HG03139 (cell line): ENCODE measurements around the gene LAD1.

ENCODE experiments used
- ATAC-seq: cut with Tn5 transposase; IDR thresholded peaks from one replicate; pipeline ENCODE4 v1.9.1; 2021; ENCODE audit not compliant: unreplicated experiment

Gene LAD1

DNA sequence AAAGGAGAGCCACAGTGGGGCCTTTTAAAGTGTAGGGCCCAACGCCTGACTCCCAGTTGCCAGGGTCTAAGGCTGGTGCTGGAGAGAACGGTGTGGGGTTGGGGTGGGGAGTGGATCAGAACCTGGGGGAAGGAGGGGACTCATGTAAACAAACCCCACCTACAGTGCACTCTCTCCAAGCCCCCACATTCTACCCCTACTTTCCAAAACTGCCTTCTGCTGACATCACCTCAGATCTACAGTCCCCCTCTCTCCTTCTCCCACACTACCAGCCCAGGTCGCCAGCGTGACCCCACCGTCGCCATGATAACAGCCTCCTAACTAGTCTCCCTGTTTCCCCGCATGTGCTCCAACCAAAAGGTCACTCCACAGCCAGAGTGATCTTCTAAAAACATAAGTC lies 48.2 kb downstream of the LAD1 start:
- ATAC-seq: no peak

DNA sequence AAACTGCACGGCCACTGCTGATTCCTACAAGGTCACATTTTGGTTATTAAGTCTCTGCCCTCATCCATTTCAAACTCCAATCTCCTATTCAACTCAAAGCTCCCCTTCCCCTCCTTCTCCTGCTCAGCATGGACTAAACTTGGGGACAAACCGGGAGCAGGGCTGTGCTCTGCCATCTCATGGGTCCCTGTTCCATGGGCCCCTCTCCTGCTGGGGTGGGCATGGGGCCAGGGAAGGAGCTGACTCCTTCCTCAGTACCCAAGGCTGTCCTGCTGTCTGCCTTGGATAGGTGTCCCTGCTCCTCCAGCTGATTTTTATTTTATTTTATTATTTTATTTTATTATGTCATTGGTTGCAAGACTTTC lies 48.8 kb downstream of the LAD1 start:
- ATAC-seq: no peak

GRCh38 chr1:201349092-201349491 lies 50.0 kb downstream of the LAD1 start:
- no peak for ATAC-seq

GRCh38 chr1:201348211-201348566 lies 50.9 kb downstream of the LAD1 start:
- no peak for ATAC-seq

DNA sequence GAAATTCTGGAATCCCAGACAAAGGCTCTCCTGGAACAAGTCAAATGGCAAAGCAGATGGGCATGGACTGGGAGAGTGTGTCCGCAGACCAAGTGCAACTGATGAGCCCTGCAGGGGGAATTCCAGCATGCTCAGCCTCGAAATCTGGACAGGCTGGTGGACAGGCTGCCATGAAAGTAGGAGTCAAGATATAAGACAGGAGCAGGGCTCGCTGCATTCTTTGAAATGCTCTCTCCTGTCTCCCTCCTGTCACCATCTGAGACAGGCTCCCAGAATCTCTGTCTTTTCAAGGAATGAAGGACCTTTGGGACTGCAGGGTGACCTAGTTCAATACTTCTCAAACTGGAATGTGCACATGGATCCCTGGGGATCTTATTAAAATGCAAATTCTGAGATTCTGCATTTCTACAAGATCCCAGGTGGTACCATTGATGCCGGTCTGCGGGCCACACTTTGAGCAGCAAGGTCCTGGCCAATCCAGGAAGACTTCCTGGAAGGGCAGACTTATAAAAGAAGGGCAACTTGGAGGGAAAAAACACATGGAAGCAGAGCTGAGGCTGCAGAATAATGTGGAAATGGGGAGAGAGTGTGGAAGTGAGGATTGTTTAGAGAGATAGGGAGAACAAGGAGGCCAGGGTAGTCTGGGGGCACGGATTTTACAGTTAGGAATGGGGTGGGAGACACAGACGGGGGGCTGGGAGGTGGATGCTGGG lies 51.5 kb downstream of the LAD1 start:
- no peak for ATAC-seq

DNA sequence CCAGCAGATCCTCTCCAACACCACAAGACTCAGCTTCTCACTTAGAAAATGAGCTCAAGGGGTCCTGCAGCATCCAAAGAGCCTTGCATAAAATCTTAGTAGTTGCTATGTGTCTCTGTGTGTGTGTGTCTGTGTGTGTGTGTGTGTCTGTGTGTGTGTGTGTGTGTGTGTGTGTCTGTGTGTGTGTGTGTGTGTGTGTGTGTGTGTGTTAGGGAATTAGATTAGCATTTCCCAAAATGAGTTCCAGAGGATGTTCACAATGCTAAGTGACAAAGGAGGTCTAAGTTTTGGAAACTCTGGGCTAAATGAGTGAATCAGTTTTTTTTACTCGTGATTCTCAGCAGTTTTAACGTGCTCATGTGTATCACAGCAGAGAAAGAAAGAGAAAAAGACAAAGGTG lies 52.1 kb downstream of the LAD1 start:
- ATAC-seq: no peak

- ATAC-seq: no peak
Measured at GRCh38 chr1:201346337-201346939, 52.7 kb downstream of the LAD1 start.

- ATAC-seq: no peak
Measured at GRCh38 chr1:201345081-201345355, 54.1 kb downstream of the LAD1 start.

DNA sequence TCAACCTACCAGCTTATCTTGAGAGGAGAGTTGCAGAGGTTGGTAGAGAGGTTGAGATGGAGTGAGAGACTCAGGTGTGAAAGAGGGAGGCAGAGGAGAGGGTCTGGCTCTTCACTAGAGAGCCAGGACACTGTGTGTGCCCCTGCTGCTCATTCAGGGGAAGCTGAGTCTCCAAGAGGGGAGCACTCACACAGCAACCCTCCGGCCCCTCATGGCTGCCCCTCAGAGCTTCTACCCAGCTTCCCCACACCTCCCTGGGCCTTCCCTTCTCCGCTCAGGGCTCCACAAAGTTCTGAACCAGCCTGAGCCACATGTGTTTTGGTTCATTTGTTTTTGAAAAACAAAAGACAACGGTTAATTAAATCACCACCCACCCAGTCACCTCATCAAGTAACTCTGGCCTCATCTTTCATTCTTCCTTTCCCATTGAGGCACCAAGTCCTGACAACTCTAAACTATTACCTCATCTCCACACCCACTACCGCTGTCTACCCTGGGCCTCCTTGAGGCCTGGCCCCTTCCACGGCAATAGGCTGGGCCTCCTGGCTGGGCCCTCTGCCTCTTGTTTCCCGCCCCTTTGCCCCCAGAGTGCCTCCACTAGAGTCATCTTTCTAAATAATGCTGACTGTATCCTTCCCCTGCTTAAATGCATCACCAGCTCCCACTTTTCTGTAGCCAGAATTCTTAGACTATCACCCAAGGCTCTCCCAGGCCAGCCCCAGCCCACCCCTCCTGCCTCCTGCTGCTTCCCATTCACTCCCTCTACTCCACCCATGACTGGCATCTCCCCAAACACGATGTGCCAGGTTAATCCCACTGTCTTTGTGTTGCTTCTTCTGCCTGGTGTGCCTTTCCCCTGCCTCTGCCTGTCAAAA lies 54.7 kb downstream of the LAD1 start:
- ATAC-seq: no peak

GRCh38 chr1:201341377-201341776 lies 57.7 kb downstream of the LAD1 start:
- ATAC-seq: no peak

GRCh38 chr1:201336711-201337450 lies 62.2 kb downstream of the LAD1 start:
- no peak for ATAC-seq

DNA sequence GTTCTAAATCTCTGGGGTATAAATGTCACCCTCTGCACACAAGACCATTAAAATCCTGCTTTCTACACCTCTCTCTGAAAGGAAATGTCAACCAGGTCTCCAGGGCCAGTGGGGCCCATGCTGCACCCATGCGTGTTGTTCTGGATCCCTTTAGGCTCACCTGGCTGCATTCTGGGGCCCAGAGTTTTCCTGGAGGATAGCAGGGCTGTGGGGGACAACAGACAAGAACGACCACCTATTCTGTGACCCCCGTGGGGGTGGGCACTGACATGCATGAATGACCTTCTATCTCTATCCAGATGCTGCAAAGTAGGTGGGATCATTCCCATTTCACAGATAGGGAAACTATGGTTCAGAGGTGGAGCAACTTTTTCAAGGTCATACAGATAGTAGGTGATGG lies 63.2 kb downstream of the LAD1 start:
- no peak for ATAC-seq

DNA sequence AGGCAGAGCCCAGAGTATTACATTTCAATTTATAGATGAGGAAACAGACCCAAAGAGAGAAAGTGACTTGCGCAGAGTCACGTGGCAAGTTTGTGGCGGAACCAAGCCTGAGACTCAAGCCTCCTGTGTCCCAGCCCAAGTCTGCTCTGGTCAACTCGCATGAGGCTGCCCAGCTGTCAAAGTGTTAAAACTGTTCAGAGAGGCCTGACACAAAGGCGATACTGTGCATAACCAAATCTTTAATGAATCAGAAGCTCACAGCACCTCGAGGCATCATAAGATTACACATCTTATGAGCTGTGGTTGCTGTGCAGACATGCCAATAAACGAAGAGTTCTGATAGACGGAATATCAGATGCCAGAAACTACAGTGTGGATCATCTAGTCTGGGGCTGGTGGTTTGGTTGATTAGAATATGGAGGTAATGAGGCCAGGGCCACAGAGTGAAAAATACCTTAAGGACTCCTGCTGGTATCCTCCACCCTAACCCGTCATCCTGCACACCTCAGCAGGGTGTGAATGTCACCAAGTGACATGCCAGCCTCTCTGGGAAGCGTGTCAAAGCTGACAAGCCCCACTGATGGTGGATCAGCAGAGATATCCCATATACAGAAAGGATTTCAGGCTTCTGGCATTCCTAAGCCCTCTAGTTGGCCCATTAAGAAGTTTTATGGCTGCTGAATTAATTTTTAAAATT lies 63.8 kb downstream of the LAD1 start:
- ATAC-seq: no peak

GRCh38 chr1:201334325-201335173 lies 64.6 kb downstream of the LAD1 start:
- ATAC-seq: no peak

- no peak for ATAC-seq
Measured at GRCh38 chr1:201332616-201333335, 66.3 kb downstream of the LAD1 start.

DNA sequence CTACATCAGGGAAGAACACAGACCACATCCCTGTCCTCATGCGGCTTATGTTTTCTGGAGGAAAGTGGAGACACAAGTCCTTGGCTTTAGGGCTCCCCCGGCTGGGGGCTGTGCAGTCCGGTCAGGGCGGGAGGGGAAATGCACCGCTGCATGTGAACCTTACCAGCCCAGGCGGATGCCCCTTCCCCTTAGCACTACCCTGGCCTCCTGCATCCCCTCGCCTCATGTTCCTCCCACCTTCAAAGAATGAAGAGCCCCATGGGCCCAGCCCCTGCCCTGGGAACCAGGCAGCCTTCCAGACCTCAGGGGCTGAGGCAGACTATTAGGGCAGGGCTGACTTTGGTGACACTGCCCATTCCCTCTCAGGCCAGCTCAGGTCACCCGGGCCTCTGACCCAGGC lies 67.1 kb downstream of the LAD1 start:
- no peak for ATAC-seq

DNA sequence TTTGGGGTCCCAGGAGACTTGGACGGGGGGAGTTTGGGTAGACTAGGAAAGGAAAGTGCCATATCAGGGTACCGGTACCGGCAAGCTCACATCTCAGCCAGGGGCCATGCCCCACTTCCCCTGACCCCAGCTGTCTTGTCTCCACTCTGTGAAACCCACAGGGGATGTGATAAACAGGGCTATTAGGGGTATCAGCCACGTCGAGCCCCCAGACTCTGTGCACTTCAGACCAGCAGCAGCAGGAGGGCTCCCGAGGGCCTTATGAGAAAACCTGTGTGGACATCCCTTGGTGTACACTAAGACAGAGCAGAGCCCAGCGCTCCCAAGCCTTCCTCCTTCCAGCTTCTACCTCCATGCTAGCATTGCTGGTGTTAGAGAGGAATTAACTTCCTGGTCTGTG lies 68.0 kb downstream of the LAD1 start:
- no peak for ATAC-seq
